Esophagus mucosa (tissue), 1 donor: ENCODE data around the gene EPN2. TPM values are rescaled to one million over a fixed set of nuclear protein-coding genes. Genes with fewer than 3 reads are reported as not detected.

Experiments used
- ATAC-seq: fragments of 200-7000 bp; cut with Tn5 transposase; one replicate; pipeline ENCODE4 v1.9.1; 2020
- total RNA-seq: library from RNA; stranded (reverse); gene quantifications from one replicate; pipeline ENCODE4 v1.2.4, GENCODE V29; 2023
- donor health status: DM: yes; HTN: yes; CAD: no.

Gene EPN2
- total RNA-seq, 1 donor from 2014 or later = 68.3 TPM

DNA sequence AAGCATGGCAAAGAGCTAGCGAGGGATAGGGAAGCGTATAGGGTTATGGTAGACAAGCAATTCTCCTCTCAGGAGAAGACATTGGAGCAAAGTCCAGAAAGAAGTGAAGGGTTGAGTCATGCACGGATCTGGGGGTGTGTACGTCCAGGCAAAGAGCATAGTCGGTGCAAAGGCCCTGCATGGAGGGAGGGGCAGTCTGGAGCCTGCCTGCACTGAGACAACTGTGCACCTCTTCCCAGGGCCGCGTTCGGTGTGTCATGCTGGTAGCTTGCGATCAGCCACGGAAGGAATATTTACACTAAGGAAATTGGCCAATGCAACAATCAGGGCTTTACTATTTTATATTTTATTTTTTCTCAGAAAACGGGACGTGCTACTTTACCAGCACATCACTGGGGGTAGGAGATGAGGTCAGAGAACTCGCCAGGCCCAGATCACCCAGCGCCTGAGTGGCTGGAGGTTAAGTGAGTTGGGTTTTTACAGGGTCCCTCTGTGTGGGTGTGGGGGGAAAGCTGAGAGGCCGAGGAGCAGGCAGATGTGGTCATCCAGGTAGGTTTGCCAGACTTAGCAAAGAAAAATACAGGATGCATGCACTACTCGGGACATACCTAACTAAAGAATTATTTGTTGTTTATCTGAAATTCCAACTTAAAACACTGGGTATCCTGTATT is 132.1 kb downstream of the EPN2 start:
- peak; percentile 23 for ATAC-seq

DNA sequence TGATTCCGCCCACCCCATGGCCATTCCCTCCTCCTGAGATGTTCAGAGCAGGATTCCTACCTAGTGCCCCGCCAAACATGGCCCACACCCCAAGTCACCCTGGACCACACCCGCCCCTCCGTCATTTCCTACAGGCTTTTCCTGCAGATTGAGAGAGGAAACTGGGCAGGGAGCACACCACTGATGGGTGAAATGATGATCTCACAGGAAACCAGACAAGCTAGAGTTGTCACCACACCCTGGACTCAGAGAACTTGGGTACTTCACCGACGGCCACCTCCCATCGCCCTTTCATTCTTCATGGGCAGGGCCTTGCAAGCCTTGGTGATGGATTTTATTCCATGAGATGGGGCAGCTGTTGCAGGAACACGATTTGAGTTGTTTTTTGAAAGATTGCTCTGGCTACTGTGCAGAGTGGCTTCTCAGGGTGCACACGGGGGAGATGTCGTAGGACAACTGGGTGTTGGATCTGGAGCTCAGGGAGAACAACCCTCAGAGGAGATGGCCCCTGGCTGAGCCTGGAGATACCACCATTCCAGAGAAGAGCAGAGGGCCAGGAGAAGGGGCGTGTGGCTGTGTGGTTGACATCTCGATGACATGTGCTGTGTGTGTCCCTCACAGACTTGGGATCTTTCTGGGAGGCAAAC is 132.8 kb downstream of the EPN2 start:
- peak; percentile 84 for ATAC-seq

DNA sequence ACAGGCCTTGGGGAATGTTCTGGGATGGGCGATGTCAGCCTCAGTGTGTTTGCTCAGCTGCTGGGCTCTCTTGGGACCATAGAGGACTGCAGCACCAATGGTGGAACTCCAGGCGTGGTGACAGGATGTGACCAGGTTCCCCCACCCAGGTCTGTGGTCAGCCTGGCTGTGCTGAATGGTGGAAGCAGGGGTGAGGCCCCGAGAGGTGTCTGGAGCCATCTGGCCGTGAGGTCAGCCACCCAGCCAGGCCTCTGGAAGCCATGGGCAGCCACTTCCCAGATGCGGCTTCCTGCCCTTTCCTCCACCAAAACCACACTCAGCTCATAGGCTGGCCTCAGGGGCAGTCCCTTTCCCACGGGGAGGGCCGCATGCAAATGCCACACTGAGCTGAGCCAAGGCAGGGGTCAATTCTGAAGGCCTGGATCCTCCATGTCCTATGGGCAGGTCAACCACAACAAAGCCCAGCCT is 133.4 kb downstream of the EPN2 start:
- peak; percentile 30 for ATAC-seq

DNA sequence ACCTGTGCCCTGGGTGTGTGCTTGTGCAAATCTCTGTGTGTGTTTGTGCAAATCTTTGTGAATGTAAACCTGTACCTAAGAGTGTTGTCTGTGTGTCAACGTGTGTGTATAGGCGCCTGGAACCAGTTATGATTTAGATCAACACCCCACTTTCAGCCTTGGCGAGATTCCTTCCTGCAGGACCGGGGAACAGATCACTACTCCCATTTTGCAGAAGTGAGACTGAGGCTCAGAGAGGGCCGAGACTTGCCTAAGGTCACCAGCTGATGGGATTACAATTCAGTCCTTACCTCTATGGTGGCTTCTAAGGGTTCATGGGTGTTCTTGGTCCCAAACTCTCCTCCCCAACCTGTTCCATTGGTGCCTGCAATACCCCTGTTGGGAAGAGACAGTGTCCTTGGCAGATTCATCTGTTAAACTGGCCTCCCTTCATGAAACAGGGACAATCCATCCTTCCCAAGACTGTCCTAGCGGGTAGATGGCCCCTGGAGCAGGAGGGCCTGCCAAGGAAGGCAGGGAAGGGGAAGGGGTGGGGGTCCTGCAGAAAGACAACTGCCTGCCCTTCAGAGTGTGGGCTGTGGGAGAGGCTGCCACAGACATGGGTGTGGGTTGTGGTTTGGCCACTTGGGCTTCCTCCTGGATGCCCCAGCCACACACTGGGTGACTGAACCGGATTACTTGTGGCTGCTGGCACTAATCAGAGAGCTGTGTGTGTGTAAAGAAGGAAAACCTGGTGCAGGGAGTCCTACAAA is 134.3 kb downstream of the EPN2 start:
- ATAC-seq = peak; percentile 49

DNA sequence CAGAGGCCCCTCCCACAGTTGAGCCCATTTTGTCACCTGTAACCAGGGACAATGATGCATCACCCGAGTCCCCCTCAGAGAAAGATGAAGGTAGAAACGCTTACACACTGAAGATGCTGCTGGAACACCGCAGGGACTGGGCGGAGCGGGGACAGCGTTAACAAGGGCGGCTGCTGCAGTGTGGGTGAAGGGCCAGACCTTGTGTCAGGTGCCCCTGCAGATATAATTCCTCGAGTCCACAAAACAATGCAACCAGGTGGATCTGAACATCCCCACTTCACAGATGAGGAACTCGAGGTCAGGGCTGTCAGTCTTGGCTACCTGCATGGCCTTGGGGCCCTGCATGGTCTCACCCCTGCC is 134.8 kb downstream of the EPN2 start:
- ATAC-seq = no peak

DNA sequence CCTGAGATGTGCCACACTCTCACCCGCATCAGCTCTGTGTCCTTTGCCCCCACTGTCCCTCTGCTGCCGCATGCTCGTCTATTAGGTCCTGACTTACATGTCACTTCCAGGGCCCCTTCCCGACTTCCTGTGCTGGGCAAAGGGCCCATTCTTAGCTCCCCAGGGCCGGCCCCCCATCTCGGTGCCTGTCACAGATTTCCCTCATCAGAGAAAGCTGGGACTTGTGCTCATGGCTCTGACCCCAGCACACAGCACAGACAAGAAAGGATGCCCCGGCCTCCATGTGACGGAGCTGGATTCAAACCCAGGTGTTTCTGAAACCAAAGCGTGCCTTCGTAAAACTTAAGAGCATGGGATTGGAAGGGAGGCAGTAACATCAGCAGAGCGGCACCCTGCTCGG is 135.3 kb downstream of the EPN2 start:
- ATAC-seq = no peak

DNA sequence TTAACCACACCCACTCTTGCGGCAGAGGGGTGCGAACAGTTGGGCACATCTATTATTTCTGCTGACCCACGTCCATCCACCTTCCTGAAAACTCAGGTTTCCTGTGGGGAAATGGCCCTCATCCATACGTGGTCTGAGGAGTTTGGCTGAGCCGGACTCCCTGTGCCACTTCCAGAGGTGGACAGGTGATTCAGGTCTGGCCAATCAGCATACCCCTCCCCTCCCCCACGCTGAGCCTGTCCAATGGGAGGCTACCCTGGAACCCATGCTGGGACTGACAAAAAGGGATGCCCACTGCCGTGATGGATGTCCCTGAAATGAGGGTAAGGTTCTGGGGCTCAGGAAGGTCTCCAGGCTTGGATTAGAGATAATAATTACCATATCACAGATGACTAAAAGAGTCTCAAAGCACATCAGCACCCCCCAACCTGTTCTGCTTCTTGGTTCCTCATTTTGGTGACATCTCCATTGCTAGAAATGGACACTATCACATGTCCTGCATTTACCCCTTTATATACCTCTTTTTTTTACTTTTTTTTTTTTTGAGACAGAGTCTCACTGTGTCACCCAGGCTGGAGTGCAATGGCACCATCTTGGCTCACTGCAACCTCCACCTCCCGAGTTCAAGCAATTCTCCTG is 135.8 kb downstream of the EPN2 start:
- ATAC-seq = no peak

DNA sequence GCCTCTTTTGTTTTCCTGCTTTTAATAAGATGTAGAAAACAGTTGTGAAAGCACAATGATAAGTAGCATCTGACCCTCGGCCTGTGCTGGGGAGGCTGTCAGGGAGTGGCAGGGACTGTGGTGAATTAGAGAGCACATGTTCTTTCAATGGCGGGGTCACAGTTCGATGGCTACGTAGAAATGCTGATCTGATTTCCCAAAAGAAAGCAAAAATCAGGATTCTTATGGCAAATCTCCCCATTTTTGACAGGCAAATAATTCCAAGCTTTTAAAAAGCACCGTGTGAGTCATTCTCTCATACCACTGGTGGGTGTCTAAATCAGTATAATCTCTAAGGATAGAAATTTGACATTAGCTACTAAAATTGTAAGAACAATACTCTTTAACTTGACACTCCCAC is 137.0 kb downstream of the EPN2 start:
- ATAC-seq = no peak

DNA sequence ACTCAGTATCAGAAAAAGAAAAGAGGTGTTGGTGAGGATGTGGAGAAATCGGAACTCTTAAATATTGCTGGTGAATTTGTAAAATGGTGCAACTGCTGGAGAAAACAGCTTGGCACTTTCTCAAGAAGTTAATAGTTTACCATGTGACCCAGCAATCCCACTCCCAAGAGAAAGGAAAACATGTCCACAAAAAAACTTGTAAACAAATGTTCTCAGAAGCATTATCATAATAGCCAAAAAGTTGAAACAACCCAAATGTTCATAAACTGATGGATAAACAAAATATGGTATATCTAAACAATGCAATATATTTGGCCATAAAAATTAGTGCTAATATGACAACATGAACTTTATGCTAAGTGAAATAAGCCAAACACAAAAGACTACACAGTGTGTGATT is 138.6 kb downstream of the EPN2 start:
- no peak for ATAC-seq

DNA sequence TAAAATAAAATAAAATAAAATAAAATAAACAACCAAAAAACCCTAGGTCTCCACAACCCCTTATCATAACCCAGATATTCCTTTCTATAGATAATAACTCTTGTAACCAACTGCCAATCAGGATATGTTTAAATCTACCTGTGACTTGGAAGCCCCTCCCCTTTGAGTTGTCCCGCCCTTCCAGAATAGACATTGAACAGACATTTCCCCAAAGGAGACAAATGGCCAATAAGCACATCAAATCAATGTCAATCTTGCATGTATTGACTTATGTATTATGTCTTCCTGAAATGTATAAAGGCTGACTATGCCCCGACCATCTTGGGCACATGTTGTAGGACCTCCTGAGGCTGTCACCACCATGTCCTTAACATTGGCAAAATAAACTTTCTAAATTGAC is 139.6 kb downstream of the EPN2 start:
- no peak for ATAC-seq

DNA sequence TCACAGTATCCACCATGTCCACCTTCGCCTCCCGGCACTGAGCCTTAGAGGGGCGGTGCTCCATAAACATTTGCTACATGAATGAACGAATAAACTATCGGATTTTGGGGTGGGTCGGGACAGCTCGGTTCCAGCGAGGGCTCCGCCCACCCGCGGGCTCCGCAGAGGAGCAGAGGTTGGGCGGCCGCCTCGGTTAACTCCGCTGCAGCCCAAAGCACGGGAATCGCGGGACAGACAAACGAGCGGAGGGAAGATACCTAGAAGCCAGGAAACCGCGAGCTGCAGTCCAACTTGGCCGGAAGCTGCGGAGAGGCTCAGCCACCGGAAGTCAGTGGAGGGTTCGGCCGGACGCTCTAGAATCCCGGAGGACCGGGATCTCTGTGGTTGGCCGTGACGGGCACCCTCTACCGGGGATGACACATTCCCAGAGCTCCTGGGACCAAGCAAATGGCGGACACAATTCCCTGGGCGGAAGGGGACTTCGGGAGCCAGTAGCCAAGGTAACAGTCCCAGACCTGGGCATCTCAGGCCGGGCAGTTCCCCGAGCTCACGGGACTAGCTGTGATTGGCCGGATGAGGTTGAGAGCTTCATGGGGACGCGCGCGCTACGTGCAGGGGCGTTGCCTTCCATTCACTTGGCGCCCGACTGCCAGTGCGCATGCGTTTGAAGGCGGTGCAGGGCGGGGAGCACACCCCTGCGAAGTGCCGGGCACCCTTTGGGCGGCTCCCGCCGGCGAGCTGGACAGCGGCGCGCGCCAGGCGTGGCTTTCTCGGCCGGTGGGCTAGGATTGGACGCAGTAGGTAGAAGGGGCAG is 140.6 kb downstream of the EPN2 start:
- ATAC-seq = peak; percentile 93

DNA sequence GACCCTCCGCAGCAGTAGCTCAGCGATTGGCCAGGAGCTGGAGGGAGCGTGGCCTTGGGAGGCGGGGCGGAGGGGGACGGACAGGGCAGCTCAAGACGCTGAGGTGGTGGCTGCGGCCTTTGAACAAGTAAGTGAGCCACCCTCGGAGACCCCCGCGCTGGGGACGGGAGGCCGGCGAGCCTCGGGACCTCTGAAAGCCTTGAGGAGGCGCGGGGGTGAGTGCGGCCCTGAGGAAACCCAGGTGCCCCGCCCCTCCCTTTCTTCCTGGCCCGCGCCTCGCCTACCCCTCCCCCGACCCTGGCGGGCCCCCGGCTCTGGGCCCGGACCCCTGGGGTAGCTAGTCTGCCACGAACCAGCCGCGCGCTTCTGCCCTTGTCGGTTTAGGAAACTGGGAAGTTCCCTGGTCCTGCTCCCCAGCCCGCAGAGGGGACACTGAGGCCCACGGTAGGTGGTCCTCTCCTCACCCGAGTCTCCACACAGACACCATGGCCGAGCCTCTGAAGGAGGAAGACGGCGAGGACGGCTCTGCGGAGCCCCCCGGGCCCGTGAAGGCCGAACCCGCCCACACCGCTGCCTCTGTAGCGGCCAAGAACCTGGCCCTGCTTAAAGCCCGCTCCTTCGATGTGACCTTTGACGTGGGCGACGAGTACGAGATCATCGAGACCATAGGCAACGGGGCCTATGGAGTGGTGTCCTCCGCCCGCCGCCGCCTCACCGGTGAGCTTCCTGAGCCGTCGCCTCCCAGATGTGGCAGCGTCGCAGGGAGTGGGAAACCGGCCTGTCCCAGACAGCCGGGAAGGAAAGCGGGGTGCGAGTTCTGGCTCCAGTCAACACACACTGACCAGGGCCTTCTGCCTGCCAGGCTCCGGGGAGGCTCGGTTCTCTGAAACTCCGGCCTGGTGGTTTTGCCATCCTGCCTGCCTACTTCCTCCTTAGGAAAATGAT is 141.5 kb downstream of the EPN2 start, which contains the start of gene MAPK7:
TSS of gene MAPK7 (plus strand) at position 83 of the 945 bp plus-strand sequence. CDS start at position 486, 403 bp downstream.
- ATAC-seq = peak; percentile 12

DNA sequence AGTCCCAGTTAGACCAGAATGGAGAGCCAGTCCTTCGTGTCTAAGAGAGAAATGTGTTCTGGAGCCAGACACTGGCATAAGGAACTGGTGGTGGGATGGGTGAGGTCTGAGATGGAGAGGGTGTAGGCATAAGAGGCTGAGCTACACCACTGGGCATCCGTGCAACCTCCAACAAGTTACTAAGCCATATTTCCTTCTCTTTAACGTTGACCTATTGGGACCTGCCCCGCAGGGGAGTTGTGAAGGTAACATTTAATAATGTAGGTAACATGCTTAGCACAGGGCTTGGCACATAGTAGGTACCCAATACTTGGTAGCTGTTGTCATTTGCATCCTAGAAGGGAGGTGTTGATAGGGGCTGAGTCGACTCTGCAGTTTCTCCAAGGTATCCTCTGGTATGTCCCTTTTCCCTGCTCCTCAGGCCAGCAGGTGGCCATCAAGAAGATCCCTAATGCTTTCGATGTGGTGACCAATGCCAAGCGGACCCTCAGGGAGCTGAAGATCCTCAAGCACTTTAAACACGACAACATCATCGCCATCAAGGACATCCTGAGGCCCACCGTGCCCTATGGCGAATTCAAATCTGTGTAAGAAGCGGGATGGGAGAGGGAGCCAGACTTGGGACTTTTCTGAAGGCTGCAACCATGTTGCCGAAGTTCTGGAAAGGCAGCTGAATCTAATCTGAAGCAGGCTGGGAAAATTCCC is 142.3 kb downstream of the EPN2 start:
- no peak for ATAC-seq

DNA sequence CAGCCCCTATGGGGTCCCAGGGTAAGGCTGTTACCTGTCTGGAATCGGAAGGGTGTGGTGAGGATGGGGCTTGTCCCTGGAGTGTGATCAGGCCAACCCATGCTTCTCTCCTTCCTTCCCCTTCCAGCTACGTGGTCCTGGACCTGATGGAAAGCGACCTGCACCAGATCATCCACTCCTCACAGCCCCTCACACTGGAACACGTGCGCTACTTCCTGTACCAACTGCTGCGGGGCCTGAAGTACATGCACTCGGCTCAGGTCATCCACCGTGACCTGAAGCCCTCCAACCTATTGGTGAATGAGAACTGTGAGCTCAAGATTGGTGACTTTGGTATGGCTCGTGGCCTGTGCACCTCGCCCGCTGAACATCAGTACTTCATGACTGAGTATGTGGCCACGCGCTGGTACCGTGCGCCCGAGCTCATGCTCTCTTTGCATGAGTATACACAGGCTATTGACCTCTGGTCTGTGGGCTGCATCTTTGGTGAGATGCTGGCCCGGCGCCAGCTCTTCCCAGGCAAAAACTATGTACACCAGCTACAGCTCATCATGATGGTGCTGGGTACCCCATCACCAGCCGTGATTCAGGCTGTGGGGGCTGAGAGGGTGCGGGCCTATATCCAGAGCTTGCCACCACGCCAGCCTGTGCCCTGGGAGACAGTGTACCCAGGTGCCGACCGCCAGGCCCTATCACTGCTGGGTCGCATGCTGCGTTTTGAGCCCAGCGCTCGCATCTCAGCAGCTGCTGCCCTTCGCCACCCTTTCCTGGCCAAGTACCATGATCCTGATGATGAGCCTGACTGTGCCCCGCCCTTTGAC is 143.5 kb downstream of the EPN2 start:
- no peak for ATAC-seq

DNA sequence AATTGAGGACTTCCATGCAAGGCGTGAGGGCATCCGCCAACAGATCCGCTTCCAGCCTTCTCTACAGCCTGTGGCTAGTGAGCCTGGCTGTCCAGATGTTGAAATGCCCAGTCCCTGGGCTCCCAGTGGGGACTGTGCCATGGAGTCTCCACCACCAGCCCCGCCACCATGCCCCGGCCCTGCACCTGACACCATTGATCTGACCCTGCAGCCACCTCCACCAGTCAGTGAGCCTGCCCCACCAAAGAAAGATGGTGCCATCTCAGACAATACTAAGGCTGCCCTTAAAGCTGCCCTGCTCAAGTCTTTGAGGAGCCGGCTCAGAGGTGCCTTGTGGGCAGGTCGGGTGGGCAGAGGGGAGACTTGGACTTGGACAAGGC is 144.2 kb downstream of the EPN2 start:
- no peak for ATAC-seq

DNA sequence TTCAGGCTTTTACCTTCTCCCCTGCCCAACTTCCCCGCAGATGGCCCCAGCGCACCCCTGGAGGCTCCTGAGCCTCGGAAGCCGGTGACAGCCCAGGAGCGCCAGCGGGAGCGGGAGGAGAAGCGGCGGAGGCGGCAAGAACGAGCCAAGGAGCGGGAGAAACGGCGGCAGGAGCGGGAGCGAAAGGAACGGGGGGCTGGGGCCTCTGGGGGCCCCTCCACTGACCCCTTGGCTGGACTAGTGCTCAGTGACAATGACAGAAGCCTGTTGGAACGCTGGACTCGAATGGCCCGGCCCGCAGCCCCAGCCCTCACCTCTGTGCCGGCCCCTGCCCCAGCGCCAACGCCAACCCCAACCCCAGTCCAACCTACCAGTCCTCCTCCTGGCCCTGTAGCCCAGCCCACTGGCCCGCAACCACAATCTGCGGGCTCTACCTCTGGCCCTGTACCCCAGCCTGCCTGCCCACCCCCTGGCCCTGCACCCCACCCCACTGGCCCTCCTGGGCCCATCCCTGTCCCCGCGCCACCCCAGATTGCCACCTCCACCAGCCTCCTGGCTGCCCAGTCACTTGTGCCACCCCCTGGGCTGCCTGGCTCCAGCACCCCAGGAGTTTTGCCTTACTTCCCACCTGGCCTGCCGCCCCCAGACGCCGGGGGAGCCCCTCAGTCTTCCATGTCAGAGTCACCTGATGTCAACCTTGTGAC is 144.7 kb downstream of the EPN2 start:
- no peak for ATAC-seq

DNA sequence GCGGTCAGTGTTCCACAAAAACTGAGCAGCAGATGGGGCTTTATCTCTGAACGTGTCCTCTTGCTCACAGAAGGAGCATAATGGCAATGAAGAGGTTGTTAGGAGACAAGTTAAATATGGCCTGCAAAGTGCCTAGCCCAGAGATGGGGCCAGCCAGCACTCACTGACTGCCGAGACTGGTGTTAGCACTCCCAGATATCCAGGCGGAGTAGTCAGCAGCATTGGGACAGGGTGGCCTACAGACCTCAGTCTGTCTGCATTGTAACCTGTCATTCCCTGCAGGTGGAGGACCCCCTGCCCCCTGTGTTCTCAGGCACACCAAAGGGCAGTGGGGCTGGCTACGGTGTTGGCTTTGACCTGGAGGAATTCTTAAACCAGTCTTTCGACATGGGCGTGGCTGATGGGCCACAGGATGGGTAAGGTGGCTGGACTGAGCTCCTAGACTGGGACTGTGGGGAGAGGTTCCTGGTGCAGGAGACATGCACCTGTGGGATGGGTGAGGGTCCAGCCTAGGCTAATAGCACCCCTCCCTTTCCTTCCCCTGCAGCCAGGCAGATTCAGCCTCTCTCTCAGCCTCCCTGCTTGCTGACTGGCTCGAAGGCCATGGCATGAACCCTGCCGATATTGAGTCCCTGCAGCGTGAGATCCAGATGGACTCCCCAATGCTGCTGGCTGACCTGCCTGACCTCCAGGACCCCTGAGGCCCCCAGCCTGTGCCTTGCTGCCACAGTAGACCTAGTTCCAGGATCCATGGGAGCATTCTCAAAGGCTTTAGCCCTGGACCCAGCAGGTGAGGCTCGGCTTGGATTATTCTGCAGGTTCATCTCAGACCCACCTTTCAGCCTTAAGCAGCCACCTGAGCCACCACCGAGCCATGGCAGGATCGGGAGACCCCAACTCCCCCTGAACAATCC is 145.6 kb downstream of the EPN2 start:
- ATAC-seq = no peak
